ENCODE results near the gene CHD2.
A peak's percentile ranks its signal among the peaks of the same experiment; 100 is the strongest.

Gene CHD2

GRCh38 chr15:92932946-92933649 is 33.0 kb downstream of the CHD2 start:
- no peak for DNase-seq

- no peak for DNase-seq
Measured at GRCh38 chr15:92933831-92934230, 33.7 kb downstream of the CHD2 start.

- no peak for DNase-seq
Measured at GRCh38 chr15:92934716-92935115, 34.6 kb downstream of the CHD2 start.

GRCh38 chr15:92936138-92936537 is 36.0 kb downstream of the CHD2 start:
- no peak for DNase-seq

GRCh38 chr15:92936693-92937092 is 36.6 kb downstream of the CHD2 start:
- no peak for DNase-seq

- DNase-seq, result no peak
Measured at GRCh38 chr15:92937901-92938300, 37.8 kb downstream of the CHD2 start.

GRCh38 chr15:92938387-92938786 is 38.3 kb downstream of the CHD2 start:
- no peak for DNase-seq

GRCh38 chr15:92941668-92942067 is 41.5 kb downstream of the CHD2 start:
- no peak for DNase-seq

- DNase-seq, result no peak
Measured at GRCh38 chr15:92942706-92943105, 42.6 kb downstream of the CHD2 start.

- no peak for DNase-seq
Measured at GRCh38 chr15:92943581-92943980, 43.5 kb downstream of the CHD2 start.

- no peak for DNase-seq
Measured at GRCh38 chr15:92944946-92945521, 44.9 kb downstream of the CHD2 start.

GRCh38 chr15:92947071-92947730 is 47.1 kb downstream of the CHD2 start:
- no peak for DNase-seq

GRCh38 chr15:92949604-92950249 is 49.6 kb downstream of the CHD2 start:
- no peak for DNase-seq

GRCh38 chr15:92951800-92952457 is 51.8 kb downstream of the CHD2 start:
- DNase-seq, result no peak

GRCh38 chr15:92952458-92952850 is 52.3 kb downstream of the CHD2 start:
- DNase-seq, result no peak

GRCh38 chr15:92953566-92953965 is 53.4 kb downstream of the CHD2 start:
- no peak for DNase-seq

- DNase-seq, result no peak
Measured at GRCh38 chr15:92954002-92954401, 53.9 kb downstream of the CHD2 start.

- DNase-seq, result no peak
Measured at GRCh38 chr15:92954578-92954977, 54.5 kb downstream of the CHD2 start.

GRCh38 chr15:92955706-92956105 is 55.6 kb downstream of the CHD2 start:
- no peak for DNase-seq

GRCh38 chr15:92958105-92958504 is 58.0 kb downstream of the CHD2 start:
- peak; percentile 51 for DNase-seq

- DNase-seq, result no peak
Measured at GRCh38 chr15:92959219-92959618, 59.1 kb downstream of the CHD2 start.

GRCh38 chr15:92960996-92961681 is 61.0 kb downstream of the CHD2 start:
- DNase-seq, result no peak

Measured in fibroblast of skin of back (primary cell).